GM23338 (cell line): ENCODE data around the gene PICK1. TPM values are rescaled to one million over a fixed set of nuclear protein-coding genes. Genes with fewer than 3 reads are reported as not detected.
A peak's percentile ranks its signal among the peaks of the same experiment; 100 is the strongest.

Experiments
- ATAC-seq: fragments of 200-7000 bp; cut with Tn5 transposase; 3 replicates; pipeline ENCODE4 v1.9.1; 2020
- DNase-seq: peaks from one replicate; pipeline ENCODE4 v3.0.0-alpha.2; 2015; ENCODE audit warnings: low spot score
- H2AFZ ChIP-seq: fragments of 200-600 bp; sonication (generic); 2 replicates; pipeline ENCODE4 v1.8.0; 2016; ENCODE audit warnings: antibody characterized with exemption, mild to moderate bottlenecking, moderate library complexity
- H3F3A ChIP-seq: fragments of 200-600 bp; sonication (generic); replicated peaks from 2 replicates; pipeline ENCODE4 v1.8.0; 2017; ENCODE audit warnings: antibody characterized with exemption, mixed run types, low read depth
- H3K27ac ChIP-seq: fragments of 200-600 bp; sonication (generic); 2 replicates; pipeline ENCODE4 v1.6.1; 2016; ENCODE audit warnings: low read depth
- H3K27me3 ChIP-seq: fragments of 200-600 bp; sonication (generic); 2 replicates; pipeline ENCODE4 v1.8.0; 2016; ENCODE audit warnings: mild to moderate bottlenecking, mixed run types, moderate library complexity; ENCODE audit not compliant: insufficient read depth
- H3K36me3 ChIP-seq: fragments of 200-600 bp; sonication (generic); 2 replicates; pipeline ENCODE4 v1.8.0; 2016; ENCODE audit warnings: mild to moderate bottlenecking; ENCODE audit not compliant: insufficient read depth
- H3K4me1 ChIP-seq: fragments of 200-600 bp; sonication (generic); 2 replicates; pipeline ENCODE4 v1.8.0; 2016; ENCODE audit warnings: mild to moderate bottlenecking, moderate library complexity; ENCODE audit not compliant: insufficient read depth
- H3K4me2 ChIP-seq: fragments of 200-600 bp; sonication (generic); 2 replicates; pipeline ENCODE4 v1.7.1; 2017; ENCODE audit warnings: mixed run types
- H3K4me3 ChIP-seq: fragments of 200-600 bp; sonication (generic); 2 replicates; pipeline ENCODE4 v1.6.1; 2016; ENCODE audit warnings: mixed run types
- H3K79me2 ChIP-seq: fragments of 200-600 bp; sonication (generic); replicated peaks from 2 replicates; pipeline ENCODE4 v1.8.0; 2017; ENCODE audit warnings: mild to moderate bottlenecking; ENCODE audit not compliant: insufficient read depth
- H3K9me2 ChIP-seq: fragments of 200-600 bp; sonication (generic); 2 replicates; pipeline ENCODE4 v1.8.0; 2017; ENCODE audit not compliant: insufficient read depth
- H4K20me1 ChIP-seq: fragments of 200-600 bp; sonication (generic); replicated peaks from 2 replicates; pipeline ENCODE4 v1.8.0; 2017; ENCODE audit warnings: mild to moderate bottlenecking; ENCODE audit not compliant: insufficient read depth
- H3K27ac Mint-ChIP-seq: 2 replicates; pipeline ENCODE4 v1.8.0; 2020; ENCODE audit warnings: inconsistent platforms, mild to moderate bottlenecking, moderate library complexity, mixed read lengths
- H3K27me3 Mint-ChIP-seq: 3 replicates; pipeline ENCODE4 v1.8.0; 2022; ENCODE audit warnings: low read depth, mild to moderate bottlenecking, moderate library complexity, mixed read lengths, inconsistent platforms; ENCODE audit not compliant: insufficient read depth, poor library complexity
- H3K36me3 Mint-ChIP-seq: 3 replicates; pipeline ENCODE4 v1.8.0; 2021; ENCODE audit warnings: low read depth, mild to moderate bottlenecking, inconsistent platforms, moderate library complexity, mixed read lengths
- H3K4me1 Mint-ChIP-seq: 3 replicates; pipeline ENCODE4 v1.8.0; 2020; ENCODE audit warnings: mild to moderate bottlenecking, inconsistent platforms, mixed read lengths
- H3K4me3 Mint-ChIP-seq: 3 replicates; pipeline ENCODE4 v1.8.0; 2021; ENCODE audit warnings: moderate library complexity, mild to moderate bottlenecking, inconsistent platforms, mixed read lengths
- H3K9me3 Mint-ChIP-seq: 3 replicates; pipeline ENCODE4 v1.8.0; 2020; ENCODE audit warnings: moderate library complexity, mild to moderate bottlenecking, inconsistent platforms, mixed read lengths
- CTCF ChIP-seq, 2 experiments: fragments of 200-600 bp in 1 of 2; sonication (generic) in 1 of 2; conservative IDR thresholded peaks; 2 replicates each; pipeline versions ENCODE4 v1.5.1 to v1.6.1; 2016 to 2017; ENCODE audit warnings: antibody characterized with exemption in 2 of 2, low read depth in 2 of 2, mild to moderate bottlenecking in 2 of 2, moderate library complexity in 1 of 2
- JUNB ChIP-seq: IDR thresholded peaks from one replicate; pipeline ENCODE4 v1.6.1; 2016; ENCODE audit warnings: antibody characterized with exemption; ENCODE audit not compliant: unreplicated experiment
- REST ChIP-seq: IDR thresholded peaks from one replicate; pipeline ENCODE4 v1.6.1; 2018; ENCODE audit warnings: antibody characterized with exemption; ENCODE audit not compliant: unreplicated experiment
- STAT1 ChIP-seq: IDR thresholded peaks from one replicate; pipeline ENCODE4 v1.6.1; 2016; ENCODE audit warnings: antibody characterized with exemption; ENCODE audit not compliant: unreplicated experiment
- ZNF114 ChIP-seq: fragments of 250-450 bp; sonication (Bioruptor Pico); IDR thresholded peaks from 2 replicates; pipeline ENCODE4 v1.5.0; 2020; ENCODE audit warnings: mild to moderate bottlenecking, moderate library complexity
- ZNF331 ChIP-seq: fragments of 250-450 bp; sonication (Bioruptor Pico); IDR thresholded peaks from 2 replicates; pipeline ENCODE4 v1.5.0; 2020; ENCODE audit warnings: low read depth, mild to moderate bottlenecking, moderate library complexity
- ZNF462 ChIP-seq: fragments of 250-450 bp; sonication (Bioruptor Pico); IDR thresholded peaks from 2 replicates; pipeline ENCODE4 v1.5.0; 2020; ENCODE audit warnings: mild to moderate bottlenecking, moderate library complexity
- polyA plus RNA-seq: library from polyadenylated mRNA; unstranded; fragments of >200 nt; fragmentation: Nextera tagmentation; extraction: Ambion mirVana; gene quantifications from 2 replicates; pipeline ENCODE4 v1.2.1, GENCODE V29; 2016
- total RNA-seq: library from RNA; depleted of rRNA; stranded (reverse); fragments of >200 nt; shearing (Covaris generic); gene quantifications from 2 replicates; pipeline ENCODE4 v1.2.3, GENCODE V29; 2014

PICK1 gene
- total and polyA plus RNA-seq, 2 experiments from 2014 or later: 15.9 to 28.3 TPM

- no peaks in the 10 kb centered on the region for H3K79me2 ChIP-seq
- Mint-ChIP-seq H3K4me1 (no peaks in the 10 kb centered on the region), H3K27ac (no peak overlapping the region), H3K4me3 (no peak overlapping the region), H3K27me3 (peaks cover 3% of the 10 kb centered on the region), H3K36me3 (no peaks in the 10 kb centered on the region), H3K9me3 (no peaks in the 10 kb centered on the region; the same call in 2 of the 3 replicates)
- H3F3A ChIP-seq: no peaks in the 10 kb centered on the region
- no peaks in the 10 kb centered on the region for H3K4me1 ChIP-seq
- H3K36me3 ChIP-seq: no peaks in the 10 kb centered on the region
- DNase-seq: no peak
- H3K4me3 ChIP-seq: no peak overlapping the region
- H3K27ac ChIP-seq: no peak overlapping the region
- 0 out of 2 replicates have a peak overlapping the region, but pooled peaks have one; percentile 63 for H2AFZ ChIP-seq
- TF ChIP-seq STAT1 (no peak), ZNF462 (CRISPR knock-in tag) (no peak), CTCF (conservative IDR thresholded peaks at IDR 0.05; ENCODE audit: low read depth in 2 of 2) (no peak), JUNB (no peak), ZNF114 (CRISPR knock-in tag) (no peak), REST (no peak), ZNF331 (no peak)
- no peak overlapping the region for H3K4me2 ChIP-seq
- no peaks in the 10 kb centered on the region for H3K27me3 ChIP-seq
- no peaks in the 10 kb centered on the region; the same call in 1 of the 2 replicates for H4K20me1 ChIP-seq
- no peaks in the 10 kb centered on the region for H3K9me2 ChIP-seq
- no peak; the same call in 2 of the 3 replicates for ATAC-seq
These were observed 11.0 kb upstream of the PICK1 start for GRCh38 chr22:38046070-38046748.
